Left lung (tissue), 10 donors: ENCODE results near the gene NHERF1. TPM values are rescaled to one million over a fixed set of nuclear protein-coding genes. Genes with fewer than 3 reads are reported as not detected.

Experiments
- ATAC-seq: fragments of 200-7000 bp; cut with Tn5 transposase; one replicate; pipeline ENCODE4 v1.9.1; 2020; ENCODE audit warnings: moderate library complexity
- DNase-seq, 4 donors: peaks; one replicate each; pipeline ENCODE4 v3.0.0-alpha.2; 2013 to 2020
- H3K27ac ChIP-seq, 2 donors: fragments of 200-600 bp; sonication (generic) in 1 of 2; one replicate each; pipeline versions ENCODE4 v1.5.0 to v1.8.0; 2020 to 2021
- H3K27me3 ChIP-seq, 2 donors: fragments of 200-600 bp; sonication (generic) in 1 of 2; one replicate each; pipeline versions ENCODE4 v1.5.0 to v1.8.0; 2020 to 2021
- H3K36me3 ChIP-seq, 2 donors: fragments of 200-600 bp; sonication (generic) in 1 of 2; one replicate each; pipeline versions ENCODE4 v1.5.0 to v1.8.0; 2020 to 2021
- H3K4me1 ChIP-seq, 2 donors: fragments of 200-600 bp; one replicate each; pipeline ENCODE4 v1.8.0; 2021
- H3K4me3 ChIP-seq, 2 donors: fragments of 200-600 bp; sonication (generic) in 1 of 2; one replicate each; pipeline versions ENCODE4 v1.5.0 to v1.8.0; 2020 to 2021; ENCODE audit warnings: mild to moderate bottlenecking in 1 of 2
- H3K9me3 ChIP-seq, 2 donors: fragments of 200-600 bp; sonication (generic) in 1 of 2; one replicate each; pipeline versions ENCODE4 v1.5.0 to v1.8.0; 2020 to 2021
- intact Hi-C, 2 donors: fragments of 100-400 bp; cut with DNase I; formaldehyde crosslinking; loops; one replicate each; pipeline versions ENCODE4 v1.11.2 to v1.14.2; 2022
- polyA plus RNA-seq, 6 donors: library from polyadenylated mRNA; unstranded; fragments of 120-200 nt; gene quantifications; one replicate each; pipeline ENCODE4 v1.2.1, GENCODE V29; 2013; ENCODE audit not compliant: insufficient read length in 6 of 6
- total RNA-seq, 2 donors: library from RNA; stranded (reverse); fragmentation: NEBNext Ultra II Directional; extraction: Animal tissue kit (Norgen Biotek cat#: 25700); gene quantifications; one replicate each; pipeline ENCODE4 v1.2.1, GENCODE V29; 2021
- TF ChIP-seq, protein P1 (sequence below), 2 donors: fragments of 200-600 bp; sonication (generic) in 1 of 2; IDR thresholded peaks; one replicate each; pipeline versions ENCODE4 v1.5.0 to v1.8.0; 2021; ENCODE audit warnings: antibody characterized with exemption in 2 of 2
- donor health status: DM: no; HTN: yes; CAD: no.
- donor health status: DM: no; HTN: no; CAD: no.

NHERF1 gene
- total and polyA plus RNA-seq, 8 donors: 25.5 to 65.5 (median 48.6) TPM

DNA sequence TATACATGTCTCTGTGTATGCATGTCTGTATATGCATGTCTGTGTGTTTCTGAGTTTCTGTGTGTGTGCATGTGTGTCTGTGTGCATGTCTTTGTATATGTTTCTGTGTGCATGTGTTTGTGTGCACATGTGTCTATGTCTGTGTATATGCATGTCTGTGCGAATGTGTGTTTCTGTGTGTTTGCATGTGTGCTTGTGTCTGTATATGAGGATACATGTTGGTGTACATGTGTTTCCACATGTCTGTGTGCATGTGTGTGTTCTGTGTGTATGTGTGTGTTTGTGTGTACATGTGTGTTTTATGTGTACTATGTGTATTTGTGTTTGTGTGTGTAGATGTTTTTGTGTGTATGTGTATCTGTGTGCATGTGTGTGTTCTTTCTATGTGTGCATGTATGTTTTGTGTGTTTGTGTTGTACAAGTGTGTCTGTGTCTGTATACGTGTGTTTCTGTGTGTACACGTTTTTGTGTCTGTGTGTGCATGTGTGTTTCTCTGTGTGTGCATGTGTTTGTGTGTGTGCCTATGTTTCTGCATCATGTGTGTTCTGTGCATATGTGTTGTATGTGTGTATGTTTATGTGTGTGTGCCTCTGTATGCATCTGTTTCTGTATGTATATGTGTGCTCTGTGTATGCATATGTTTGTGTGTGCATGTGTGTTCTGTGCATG is 20.3 kb upstream of the NHERF1 start:
- peaks cover 0 to 9% of the 10 kb centered on the region in 2 donors for H3K27me3 ChIP-seq
- peaks cover 0 to 16% of the 10 kb centered on the region in 2 donors for H3K4me1 ChIP-seq
- ATAC-seq: no peak
- no peaks in the 10 kb centered on the region for H3K9me3 ChIP-seq
- H3K4me3 ChIP-seq: no peak overlapping the region
- H3K27ac ChIP-seq: no peak overlapping the region
- DNase-seq: no peak
- no peaks in the 10 kb centered on the region for H3K36me3 ChIP-seq
- TF ChIP-seq, protein P1, sequence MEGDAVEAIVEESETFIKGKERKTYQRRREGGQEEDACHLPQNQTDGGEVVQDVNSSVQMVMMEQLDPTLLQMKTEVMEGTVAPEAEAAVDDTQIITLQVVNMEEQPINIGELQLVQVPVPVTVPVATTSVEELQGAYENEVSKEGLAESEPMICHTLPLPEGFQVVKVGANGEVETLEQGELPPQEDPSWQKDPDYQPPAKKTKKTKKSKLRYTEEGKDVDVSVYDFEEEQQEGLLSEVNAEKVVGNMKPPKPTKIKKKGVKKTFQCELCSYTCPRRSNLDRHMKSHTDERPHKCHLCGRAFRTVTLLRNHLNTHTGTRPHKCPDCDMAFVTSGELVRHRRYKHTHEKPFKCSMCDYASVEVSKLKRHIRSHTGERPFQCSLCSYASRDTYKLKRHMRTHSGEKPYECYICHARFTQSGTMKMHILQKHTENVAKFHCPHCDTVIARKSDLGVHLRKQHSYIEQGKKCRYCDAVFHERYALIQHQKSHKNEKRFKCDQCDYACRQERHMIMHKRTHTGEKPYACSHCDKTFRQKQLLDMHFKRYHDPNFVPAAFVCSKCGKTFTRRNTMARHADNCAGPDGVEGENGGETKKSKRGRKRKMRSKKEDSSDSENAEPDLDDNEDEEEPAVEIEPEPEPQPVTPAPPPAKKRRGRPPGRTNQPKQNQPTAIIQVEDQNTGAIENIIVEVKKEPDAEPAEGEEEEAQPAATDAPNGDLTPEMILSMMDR (IDR thresholded peaks at IDR 0.05): no peak
- intact Hi-C loops: no loop called here

- H3K27me3 ChIP-seq: peaks cover 0 to 9% of the 10 kb centered on the region in 2 donors
- no peak overlapping the region for H3K4me3 ChIP-seq
- no peaks in the 10 kb centered on the region for H3K36me3 ChIP-seq
- H3K9me3 ChIP-seq: no peaks in the 10 kb centered on the region
- TF ChIP-seq, protein P1 (IDR thresholded peaks at IDR 0.05): no peak
- ATAC-seq: no peak
- peaks cover 0 to 16% of the 10 kb centered on the region in 2 donors for H3K4me1 ChIP-seq
- intact Hi-C loops: no loop called here
- no peak for DNase-seq
- H3K27ac ChIP-seq: no peak overlapping the region
Measured at GRCh38 chr17:74728702-74729075, 19.7 kb upstream of the NHERF1 start.

- intact Hi-C loops: no loop called here
- ATAC-seq: no peak
Measured at GRCh38 chr17:74729368-74729767, 19.1 kb upstream of the NHERF1 start.

DNA sequence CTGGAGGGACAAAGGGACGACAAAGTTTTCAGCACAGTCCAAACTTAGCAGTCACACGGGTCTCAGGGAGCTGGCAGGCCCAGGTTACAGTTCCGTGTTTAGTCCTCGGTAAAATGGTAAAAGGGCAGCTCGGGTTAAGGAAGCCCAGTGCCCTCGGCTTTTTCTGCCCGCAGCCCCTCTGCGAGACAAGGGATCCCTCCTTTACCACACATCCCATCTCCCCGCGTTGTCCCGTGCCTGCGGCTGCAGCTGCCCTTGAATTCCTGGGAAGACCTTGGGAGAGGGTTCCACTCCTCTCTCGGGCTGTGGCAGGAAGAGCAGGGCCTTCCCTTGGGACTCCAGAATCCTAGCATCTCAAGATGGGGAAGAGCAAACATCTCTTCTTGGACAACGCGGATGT is 18.6 kb upstream of the NHERF1 start:
- Histone ChIP-seq H3K27ac (no peak overlapping the region), H3K36me3 (no peaks in the 10 kb centered on the region), H3K4me3 (no peak overlapping the region), H3K9me3 (no peaks in the 10 kb centered on the region), H3K4me1 (peaks cover 0 to 16% of the 10 kb centered on the region in 2 donors), H3K27me3 (peaks cover 0 to 9% of the 10 kb centered on the region in 2 donors)
- no peak for ATAC-seq
- TF ChIP-seq, protein P1 (IDR thresholded peaks at IDR 0.05): no peak
- no peak for DNase-seq
- intact Hi-C loops: no loop called here

More at GRCh38 chr17:74729368-74729767, 19.1 kb upstream of the NHERF1 start:
- H3K4me1 ChIP-seq: peaks cover 0 to 16% of the 10 kb centered on the region in 2 donors
- H3K9me3 ChIP-seq: no peaks in the 10 kb centered on the region
- H3K27ac ChIP-seq: no peak overlapping the region
- no peak overlapping the region for H3K4me3 ChIP-seq
- TF ChIP-seq, protein P1 (IDR thresholded peaks at IDR 0.05): no peak
- H3K36me3 ChIP-seq: no peaks in the 10 kb centered on the region
- H3K27me3 ChIP-seq: peaks cover 0 to 9% of the 10 kb centered on the region in 2 donors
- DNase-seq: no peak

GRCh38 chr17:74730491-74731346 is 17.7 kb upstream of the NHERF1 start:
- no peaks in the 10 kb centered on the region for H3K36me3 ChIP-seq
- DNase-seq (no peak), ATAC-seq (peak; percentile 31)
- H3K4me1 ChIP-seq: peaks cover 0 to 20% of the 10 kb centered on the region in 2 donors
- no peak overlapping the region for H3K27ac ChIP-seq
- TF ChIP-seq, protein P1 (IDR thresholded peaks at IDR 0.05): no peak
- no peak overlapping the region for H3K4me3 ChIP-seq
- no peaks in the 10 kb centered on the region for H3K9me3 ChIP-seq
- intact Hi-C loops: no loop called here
- H3K27me3 ChIP-seq: peaks cover 0 to 15% of the 10 kb centered on the region in 2 donors
